Ovary (tissue), 3 donors: ENCODE results near the gene KNL1.

Experiments
- EP300 ChIP-seq: sonication (generic); formaldehyde crosslinking; IDR thresholded peaks from one replicate; pipeline ENCODE4 v1.6.1; 2017; ENCODE audit warnings: antibody characterized with exemption
- POLR2A ChIP-seq: fragments of 450-650 bp; IDR thresholded peaks from one replicate; pipeline ENCODE4 v1.6.1; 2017; ENCODE audit warnings: antibody characterized with exemption, mild to moderate bottlenecking, moderate library complexity
- TF ChIP-seq, protein P1 (sequence below), 3 donors: fragments of 450-650 bp in 2 of 3; fragments of 200-600 bp in 1 of 3; IDR thresholded peaks; one replicate each; pipeline versions ENCODE4 v1.5.1 to v1.8.0; 2016 to 2022; ENCODE audit warnings: antibody characterized with exemption in 3 of 3, mild to moderate bottlenecking in 1 of 3
- donor health status: DM: no; HTN: no; CAD: no.

DNA sequence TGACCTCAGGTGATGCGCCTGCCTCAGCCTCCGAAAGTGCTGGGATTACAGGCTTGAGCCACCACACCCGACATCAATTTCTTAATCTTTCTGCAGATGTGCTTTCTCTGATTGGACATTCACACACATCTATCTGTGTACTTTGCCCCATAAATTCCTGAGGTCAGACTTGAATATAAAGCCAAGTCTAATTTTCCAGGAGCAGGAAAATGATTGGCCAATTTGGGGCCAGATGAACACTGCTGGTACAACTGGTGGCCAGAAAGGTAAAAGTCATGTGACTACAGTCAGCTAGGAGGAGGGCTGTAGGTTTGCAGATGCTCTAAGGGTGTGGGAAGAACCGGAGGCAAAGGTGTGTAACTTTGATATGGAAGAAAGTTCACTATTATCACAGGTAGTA, 97.7 kb downstream of the KNL1 start:
- TF ChIP-seq POLR2A (no peak), EP300 (no peak)
- TF ChIP-seq, protein P1, sequence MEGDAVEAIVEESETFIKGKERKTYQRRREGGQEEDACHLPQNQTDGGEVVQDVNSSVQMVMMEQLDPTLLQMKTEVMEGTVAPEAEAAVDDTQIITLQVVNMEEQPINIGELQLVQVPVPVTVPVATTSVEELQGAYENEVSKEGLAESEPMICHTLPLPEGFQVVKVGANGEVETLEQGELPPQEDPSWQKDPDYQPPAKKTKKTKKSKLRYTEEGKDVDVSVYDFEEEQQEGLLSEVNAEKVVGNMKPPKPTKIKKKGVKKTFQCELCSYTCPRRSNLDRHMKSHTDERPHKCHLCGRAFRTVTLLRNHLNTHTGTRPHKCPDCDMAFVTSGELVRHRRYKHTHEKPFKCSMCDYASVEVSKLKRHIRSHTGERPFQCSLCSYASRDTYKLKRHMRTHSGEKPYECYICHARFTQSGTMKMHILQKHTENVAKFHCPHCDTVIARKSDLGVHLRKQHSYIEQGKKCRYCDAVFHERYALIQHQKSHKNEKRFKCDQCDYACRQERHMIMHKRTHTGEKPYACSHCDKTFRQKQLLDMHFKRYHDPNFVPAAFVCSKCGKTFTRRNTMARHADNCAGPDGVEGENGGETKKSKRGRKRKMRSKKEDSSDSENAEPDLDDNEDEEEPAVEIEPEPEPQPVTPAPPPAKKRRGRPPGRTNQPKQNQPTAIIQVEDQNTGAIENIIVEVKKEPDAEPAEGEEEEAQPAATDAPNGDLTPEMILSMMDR (IDR thresholded peaks at IDR 0.05) = no peak
